ENCODE measurements around the gene MYH16. TPM values are rescaled to one million over a fixed set of nuclear protein-coding genes. Genes with fewer than 3 reads are reported as not detected.
"Not testable (repeated sequence)": the region's sequence is repeated elsewhere in the genome, so short reads cannot be mapped to it uniquely, and the experiment has no call there.

Gene MYH16
- total and polyA plus RNA-seq, 12 donors, result 0.03 to 0.28 TPM; not detected in 10

- H3K4me3 ChIP-seq, result no peak overlapping the region
- DNase-seq, result no peak
- intact Hi-C loops (cut with DNase I), result no loop called here
- no peak overlapping the region for H3K27ac ChIP-seq
- 80 to 97% (median 90%) methylated on average over 7 of the region's 7 CpGs for WGBS, 4 donors
- no peaks in the 10 kb centered on the region for H3K36me3 ChIP-seq (replicated peaks in 1 of 2)
- TF ChIP-seq POLR2A (IDR thresholded peaks at IDR 0.05), result no peak
- TF ChIP-seq, protein P1, sequence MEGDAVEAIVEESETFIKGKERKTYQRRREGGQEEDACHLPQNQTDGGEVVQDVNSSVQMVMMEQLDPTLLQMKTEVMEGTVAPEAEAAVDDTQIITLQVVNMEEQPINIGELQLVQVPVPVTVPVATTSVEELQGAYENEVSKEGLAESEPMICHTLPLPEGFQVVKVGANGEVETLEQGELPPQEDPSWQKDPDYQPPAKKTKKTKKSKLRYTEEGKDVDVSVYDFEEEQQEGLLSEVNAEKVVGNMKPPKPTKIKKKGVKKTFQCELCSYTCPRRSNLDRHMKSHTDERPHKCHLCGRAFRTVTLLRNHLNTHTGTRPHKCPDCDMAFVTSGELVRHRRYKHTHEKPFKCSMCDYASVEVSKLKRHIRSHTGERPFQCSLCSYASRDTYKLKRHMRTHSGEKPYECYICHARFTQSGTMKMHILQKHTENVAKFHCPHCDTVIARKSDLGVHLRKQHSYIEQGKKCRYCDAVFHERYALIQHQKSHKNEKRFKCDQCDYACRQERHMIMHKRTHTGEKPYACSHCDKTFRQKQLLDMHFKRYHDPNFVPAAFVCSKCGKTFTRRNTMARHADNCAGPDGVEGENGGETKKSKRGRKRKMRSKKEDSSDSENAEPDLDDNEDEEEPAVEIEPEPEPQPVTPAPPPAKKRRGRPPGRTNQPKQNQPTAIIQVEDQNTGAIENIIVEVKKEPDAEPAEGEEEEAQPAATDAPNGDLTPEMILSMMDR (IDR thresholded peaks at IDR 0.05), result no peak
- H3K27me3 ChIP-seq, result no peaks in the 10 kb centered on the region
- H3K9me3 ChIP-seq (replicated peaks in 1 of 3), result no peaks in the 10 kb centered on the region
- H3K4me1 ChIP-seq (replicated peaks in 1 of 2), result no peaks in the 10 kb centered on the region
Observed at GRCh38 chr7:99275496-99275895, 2.9 kb downstream of the MYH16 start.

- Histone ChIP-seq H3K27me3 (no peaks in the 10 kb centered on the region), H3K4me1 (replicated peaks in 1 of 2) (no peaks in the 10 kb centered on the region), H3K27ac (no peak overlapping the region), H3K4me3 (no peak overlapping the region), H3K36me3 (replicated peaks in 1 of 2) (no peaks in the 10 kb centered on the region), H3K9me3 (replicated peaks in 1 of 3) (no peaks in the 10 kb centered on the region)
- TF ChIP-seq, protein P1 (IDR thresholded peaks at IDR 0.05), result no peak
- no peak for TF ChIP-seq POLR2A (IDR thresholded peaks at IDR 0.05)
- 84 to 91% (median 89%) methylated on average over 3 to 5 of the region's 5 CpGs for WGBS, 4 donors
- no peak for DNase-seq
- intact Hi-C loops (cut with DNase I), result no loop called here
Observed at GRCh38 chr7:99278180-99278579, 5.5 kb downstream of the MYH16 start.

DNA sequence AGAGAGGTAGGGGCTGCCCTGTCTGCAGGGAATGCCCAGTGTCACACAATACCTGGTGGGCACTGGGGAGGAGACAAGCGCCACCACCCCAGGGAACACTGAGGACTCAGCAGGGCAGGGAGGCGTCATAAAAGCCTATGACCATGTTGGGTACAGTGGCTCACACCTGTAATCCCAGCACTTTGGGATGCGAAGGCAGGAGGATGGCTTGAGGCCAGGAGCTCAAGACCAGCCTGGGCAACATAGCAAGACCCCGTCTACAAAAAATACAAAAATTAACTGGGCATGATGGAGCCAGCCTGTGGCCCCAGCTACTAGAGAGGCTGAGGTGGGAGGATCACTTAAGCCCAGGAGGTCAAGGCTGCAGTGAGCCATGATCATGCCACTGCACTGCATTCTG lies 11.5 kb downstream of the MYH16 start:
- intact Hi-C loops (cut with DNase I); H3K27me3 ChIP-seq; H3K4me3 ChIP-seq; H3K27ac ChIP-seq; H3K4me1 ChIP-seq (replicated peaks in 1 of 2); H3K9me3 ChIP-seq (replicated peaks in 1 of 3); DNase-seq; H3K36me3 ChIP-seq (replicated peaks in 1 of 2): not testable (repeated sequence)
- 90 to 96% (median 93%) methylated on average over 2 to 4 of the region's 4 CpGs for WGBS, 4 donors

DNA sequence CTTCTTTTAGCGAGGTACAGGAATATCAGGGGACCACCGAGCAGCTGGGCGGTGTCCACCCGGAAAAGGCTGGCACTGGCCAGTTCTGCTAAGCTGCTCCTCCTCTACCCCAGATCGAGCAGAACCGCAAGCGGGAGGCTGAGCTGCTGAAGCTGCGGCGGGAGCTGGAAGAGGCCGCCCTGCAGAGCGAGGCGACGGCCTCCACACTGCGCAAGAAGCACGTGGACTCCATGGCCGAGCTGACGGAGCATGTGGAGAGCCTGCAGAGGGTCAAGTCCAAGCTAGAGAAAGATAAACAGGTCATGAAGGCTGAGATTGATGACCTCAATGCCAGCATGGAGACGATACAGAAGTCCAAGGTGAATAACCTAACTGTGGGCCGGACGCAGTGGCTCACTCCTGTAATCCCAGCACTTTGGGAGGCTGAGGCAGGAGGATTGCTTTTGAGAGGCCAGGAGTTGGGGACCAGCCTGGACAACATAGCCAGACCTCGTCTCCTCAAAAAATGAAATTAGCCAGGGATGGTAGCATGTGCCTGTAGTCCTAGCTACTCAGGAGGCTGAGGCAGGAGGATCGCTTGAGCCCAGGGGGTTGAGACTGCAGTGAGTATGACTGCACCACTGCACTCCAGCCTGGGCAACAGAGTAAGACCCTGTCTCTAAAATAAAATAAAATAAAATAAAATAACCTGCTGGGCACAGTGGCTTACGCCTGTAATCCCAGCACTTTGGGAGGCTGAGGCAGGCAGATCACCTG lies 15.3 kb downstream of the MYH16 start:
- no peaks in the 10 kb centered on the region for H3K36me3 ChIP-seq (replicated peaks in 1 of 2)
- H3K4me1 ChIP-seq (replicated peaks in 1 of 2), result no peaks in the 10 kb centered on the region
- no peak for DNase-seq
- H3K9me3 ChIP-seq (replicated peaks in 1 of 3), result no peaks in the 10 kb centered on the region
- TF ChIP-seq POLR2A (IDR thresholded peaks at IDR 0.05), result no peak
- TF ChIP-seq, protein P1 (IDR thresholded peaks at IDR 0.05), result no peak
- no peak overlapping the region for H3K27ac ChIP-seq
- no peaks in the 10 kb centered on the region for H3K27me3 ChIP-seq
- WGBS, 4 donors, result 91 to 94% (median 93%) methylated on average over 23 of the region's 23 CpGs
- H3K4me3 ChIP-seq, result no peak overlapping the region
- intact Hi-C loops (cut with DNase I), result no loop called here

- Histone ChIP-seq H3K36me3 (replicated peaks in 1 of 2) (no peaks in the 10 kb centered on the region), H3K9me3 (replicated peaks in 1 of 3) (no peaks in the 10 kb centered on the region), H3K4me1 (replicated peaks in 1 of 2) (no peaks in the 10 kb centered on the region), H3K4me3 (no peak overlapping the region), H3K27ac (no peak overlapping the region), H3K27me3 (no peaks in the 10 kb centered on the region)
- TF ChIP-seq, protein P1 (IDR thresholded peaks at IDR 0.05), result no peak
- TF ChIP-seq POLR2A (IDR thresholded peaks at IDR 0.05), result no peak
- intact Hi-C loops (cut with DNase I), result no loop called here
- DNase-seq, result no peak
- WGBS, 4 donors, result 73 to 81% (median 79%) methylated on average over 8 to 9 of the region's 9 CpGs
Observed at GRCh38 chr7:99289185-99289584, 16.5 kb downstream of the MYH16 start.

DNA sequence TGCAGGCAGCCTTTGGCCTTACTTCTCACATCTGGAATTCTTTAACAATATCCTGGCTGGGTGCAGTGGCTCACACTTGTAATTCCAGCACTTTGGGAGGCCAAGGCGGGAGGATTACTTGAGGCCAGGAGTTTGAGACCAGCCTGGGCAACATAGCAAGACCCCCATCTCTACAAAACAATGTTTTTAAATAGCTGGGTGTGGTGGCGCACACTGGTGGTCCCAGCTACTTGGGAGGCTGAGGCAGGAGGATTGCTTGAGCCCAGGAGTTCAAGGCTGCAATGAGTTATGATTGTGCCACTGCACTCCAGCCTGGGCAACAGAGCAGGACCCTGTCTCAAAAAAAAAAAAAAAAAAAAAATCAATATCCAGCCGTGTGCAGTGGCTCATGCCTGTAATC lies 17.5 kb downstream of the MYH16 start:
- not testable (repeated sequence) for H3K4me3 ChIP-seq; H3K36me3 ChIP-seq (replicated peaks in 1 of 2); DNase-seq; H3K9me3 ChIP-seq (replicated peaks in 1 of 3); H3K4me1 ChIP-seq (replicated peaks in 1 of 2); H3K27ac ChIP-seq; H3K27me3 ChIP-seq
- intact Hi-C loops (cut with DNase I), result loop anchor here in 1 of 2 donors (10.0 kb wide), 1 partner anchor 115 kb away; no protein-coding TSS in a partner anchor
- 92 to 100% (median 95%) methylated on average over 2 to 3 of the region's 3 CpGs for WGBS, 4 donors

Data from adrenal gland (tissue), 12 donors.